ENCODE data around the gene AZGP1. TPM values are rescaled to one million over a fixed set of nuclear protein-coding genes. Genes with fewer than 3 reads are reported as not detected.
"Not testable (repeated sequence)": the region's sequence is repeated elsewhere in the genome, so short reads cannot be mapped to it uniquely, and the experiment has no call there.

The AZGP1 gene
- total RNA-seq, 1 experiment from 2014 or later: 1.6 TPM

GRCh38 chr7:99958564-99959227 is 17.1 kb downstream of the AZGP1 start (continued):
- no peak for TF ChIP-seq NFATC4 (CRISPR knock-in tag; IDR thresholded peaks at IDR 0.05)

DNA sequence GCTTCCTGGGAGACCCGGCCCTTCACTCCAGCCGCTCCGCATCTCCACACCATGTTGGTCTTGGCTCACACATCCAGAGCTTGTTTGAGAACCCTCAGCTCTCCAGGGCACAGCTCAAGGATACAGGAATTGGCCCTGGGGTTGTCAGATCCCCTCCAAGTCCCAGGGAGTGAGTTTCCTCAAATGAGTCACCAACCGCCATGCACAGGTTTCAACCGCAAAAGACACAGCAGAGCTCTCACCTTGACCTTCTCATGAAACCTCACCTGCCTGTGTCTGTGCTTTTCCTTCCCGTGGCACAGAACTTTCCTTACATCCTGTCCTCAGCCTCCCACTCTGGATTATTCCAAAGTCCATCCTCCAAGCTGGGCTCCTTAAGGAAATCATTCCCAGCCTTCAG is 20.6 kb downstream of the AZGP1 start:
- H3K36me3 Mint-ChIP-seq: peaks cover 18% of the 10 kb centered on the region
- peaks cover 35% of the 10 kb centered on the region for H3K27me3 Mint-ChIP-seq (ENCODE audit: low read depth)
- ChIA-PET POLR2A (interaction anchor here (1.0 kb wide), 1 partner anchor 192 kb away, joined by 3 read pairs; no protein-coding TSS in a partner anchor), CTCF (interaction anchor here (0.7 to 1.7 kb wide), 6 partner anchors 24 to 159 kb away, joined by 3 to 4 read pairs (median 4); partner anchors contain the start of gene GJC3)
- no peak overlapping the region for H3K27ac Mint-ChIP-seq
- no peak overlapping the region for H3K4me3 Mint-ChIP-seq
- no peak for TF ChIP-seq OVOL2 (CRISPR knock-in tag; IDR thresholded peaks at IDR 0.05; ENCODE audit: borderline replicate concordance)
- TF ChIP-seq GTF2I (CRISPR knock-in tag; conservative IDR thresholded peaks at IDR 0.05): no peak
- TF ChIP-seq ESRRA (CRISPR knock-in tag; IDR thresholded peaks at IDR 0.05; ENCODE audit: borderline replicate concordance): no peak
- TF ChIP-seq ZNF281 (CRISPR knock-in tag; IDR thresholded peaks at IDR 0.05): no peak
- no peak for TF ChIP-seq ZNF317 (CRISPR knock-in tag; IDR thresholded peaks at IDR 0.05; ENCODE audit: borderline replicate concordance, low read depth)
- TF ChIP-seq, protein P1, sequence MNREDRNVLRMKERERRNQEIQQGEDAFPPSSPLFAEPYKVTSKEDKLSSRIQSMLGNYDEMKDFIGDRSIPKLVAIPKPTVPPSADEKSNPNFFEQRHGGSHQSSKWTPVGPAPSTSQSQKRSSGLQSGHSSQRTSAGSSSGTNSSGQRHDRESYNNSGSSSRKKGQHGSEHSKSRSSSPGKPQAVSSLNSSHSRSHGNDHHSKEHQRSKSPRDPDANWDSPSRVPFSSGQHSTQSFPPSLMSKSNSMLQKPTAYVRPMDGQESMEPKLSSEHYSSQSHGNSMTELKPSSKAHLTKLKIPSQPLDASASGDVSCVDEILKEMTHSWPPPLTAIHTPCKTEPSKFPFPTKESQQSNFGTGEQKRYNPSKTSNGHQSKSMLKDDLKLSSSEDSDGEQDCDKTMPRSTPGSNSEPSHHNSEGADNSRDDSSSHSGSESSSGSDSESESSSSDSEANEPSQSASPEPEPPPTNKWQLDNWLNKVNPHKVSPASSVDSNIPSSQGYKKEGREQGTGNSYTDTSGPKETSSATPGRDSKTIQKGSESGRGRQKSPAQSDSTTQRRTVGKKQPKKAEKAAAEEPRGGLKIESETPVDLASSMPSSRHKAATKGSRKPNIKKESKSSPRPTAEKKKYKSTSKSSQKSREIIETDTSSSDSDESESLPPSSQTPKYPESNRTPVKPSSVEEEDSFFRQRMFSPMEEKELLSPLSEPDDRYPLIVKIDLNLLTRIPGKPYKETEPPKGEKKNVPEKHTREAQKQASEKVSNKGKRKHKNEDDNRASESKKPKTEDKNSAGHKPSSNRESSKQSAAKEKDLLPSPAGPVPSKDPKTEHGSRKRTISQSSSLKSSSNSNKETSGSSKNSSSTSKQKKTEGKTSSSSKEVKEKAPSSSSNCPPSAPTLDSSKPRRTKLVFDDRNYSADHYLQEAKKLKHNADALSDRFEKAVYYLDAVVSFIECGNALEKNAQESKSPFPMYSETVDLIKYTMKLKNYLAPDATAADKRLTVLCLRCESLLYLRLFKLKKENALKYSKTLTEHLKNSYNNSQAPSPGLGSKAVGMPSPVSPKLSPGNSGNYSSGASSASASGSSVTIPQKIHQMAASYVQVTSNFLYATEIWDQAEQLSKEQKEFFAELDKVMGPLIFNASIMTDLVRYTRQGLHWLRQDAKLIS (CRISPR knock-in tag; IDR thresholded peaks at IDR 0.05; ENCODE audit: borderline replicate concordance): no peak
- no peak for TF ChIP-seq ETV6 (CRISPR knock-in tag; IDR thresholded peaks at IDR 0.05)
- TF ChIP-seq FOXK1 (CRISPR knock-in tag; IDR thresholded peaks at IDR 0.05): no peak
- no peak for TF ChIP-seq TP53 (CRISPR knock-in tag; IDR thresholded peaks at IDR 0.05)
- no peak for TF ChIP-seq KAT7 (CRISPR knock-in tag; IDR thresholded peaks at IDR 0.05; ENCODE audit: borderline replicate concordance)
- TF ChIP-seq NFYB (CRISPR knock-in tag; conservative IDR thresholded peaks at IDR 0.05; ENCODE audit: low read depth): no peak
- TF ChIP-seq ZNF425 (CRISPR knock-in tag; conservative IDR thresholded peaks at IDR 0.05): no peak
- no peak for TF ChIP-seq E2F5 (CRISPR knock-in tag; IDR thresholded peaks at IDR 0.05)
- TF ChIP-seq MYBL2 (CRISPR knock-in tag; IDR thresholded peaks at IDR 0.05): no peak
- TF ChIP-seq, protein P2, sequence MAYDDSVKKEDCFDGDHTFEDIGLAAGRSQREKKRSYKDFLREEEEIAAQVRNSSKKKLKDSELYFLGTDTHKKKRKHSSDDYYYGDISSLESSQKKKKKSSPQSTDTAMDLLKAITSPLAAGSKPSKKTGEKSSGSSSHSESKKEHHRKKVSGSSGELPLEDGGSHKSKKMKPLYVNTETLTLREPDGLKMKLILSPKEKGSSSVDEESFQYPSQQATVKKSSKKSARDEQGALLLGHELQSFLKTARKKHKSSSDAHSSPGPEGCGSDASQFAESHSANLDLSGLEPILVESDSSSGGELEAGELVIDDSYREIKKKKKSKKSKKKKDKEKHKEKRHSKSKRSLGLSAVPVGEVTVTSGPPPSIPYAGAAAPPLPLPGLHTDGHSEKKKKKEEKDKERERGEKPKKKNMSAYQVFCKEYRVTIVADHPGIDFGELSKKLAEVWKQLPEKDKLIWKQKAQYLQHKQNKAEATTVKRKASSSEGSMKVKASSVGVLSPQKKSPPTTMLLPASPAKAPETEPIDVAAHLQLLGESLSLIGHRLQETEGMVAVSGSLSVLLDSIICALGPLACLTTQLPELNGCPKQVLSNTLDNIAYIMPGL (CRISPR knock-in tag; IDR thresholded peaks at IDR 0.05): no peak
- TF ChIP-seq ZNF263 (CRISPR knock-in tag; IDR thresholded peaks at IDR 0.05; ENCODE audit: low read depth): no peak
- H3K9me3 Mint-ChIP-seq: peaks cover 37% of the 10 kb centered on the region
- no peak for DNase-seq (ENCODE audit: low spot score)
- ATAC-seq: no peak
- H3K4me1 Mint-ChIP-seq: peaks cover 3% of the 10 kb centered on the region; the same call in 1 of the 2 replicates

DNA sequence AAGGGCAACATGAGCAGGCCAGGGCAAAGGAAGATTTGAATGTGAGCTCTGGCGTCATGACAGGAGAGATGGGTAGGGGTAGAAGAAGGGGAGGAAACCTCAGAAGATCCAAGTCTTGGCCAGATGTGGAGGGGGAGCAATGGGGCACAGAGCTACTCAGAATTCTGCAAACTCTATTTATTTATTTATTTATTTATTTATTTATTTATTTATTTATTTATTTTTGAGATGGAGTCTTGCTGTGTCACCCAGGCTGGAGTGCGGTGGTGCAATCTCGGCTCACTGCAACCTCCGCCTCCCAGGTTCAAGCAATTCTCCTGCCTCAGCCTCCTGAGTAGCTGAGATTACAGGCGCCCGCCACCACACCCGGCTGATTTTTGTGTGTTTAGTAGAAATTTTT is 21.2 kb downstream of the AZGP1 start:
- Mint-ChIP-seq H3K9me3 (peaks cover 42% of the 10 kb centered on the region), H3K27me3 (ENCODE audit: low read depth) (peaks cover 34% of the 10 kb centered on the region), H3K36me3 (peaks cover 24% of the 10 kb centered on the region)
- CTCF ChIA-PET: interaction anchor here (1.0 to 1.7 kb wide), 3 partner anchors 25 to 40 kb away, joined by 3 to 4 read pairs (median 4); partner anchors contain the start of gene GJC3
- not testable (repeated sequence) for H3K4me3 Mint-ChIP-seq; ATAC-seq; DNase-seq (ENCODE audit: low spot score); H3K4me1 Mint-ChIP-seq; H3K27ac Mint-ChIP-seq
- POLR2A ChIA-PET: interaction anchor here (1.0 kb wide), 1 partner anchor 192 kb away, joined by 3 read pairs; no protein-coding TSS in a partner anchor

All from WTC11 (cell line).